Osteocyte (in vitro differentiated cells): ENCODE measurements around the gene ALCAM. TPM values are rescaled to one million over a fixed set of nuclear protein-coding genes. Genes with fewer than 3 reads are reported as not detected.

Experiments used
- DNase-seq: peaks from one replicate; pipeline ENCODE4 v3.0.0; 2021; ENCODE audit warnings: mixed read lengths; ENCODE audit not compliant: unreplicated experiment; ENCODE audit errors: extremely low spot score
- H3K27ac Mint-ChIP-seq: one replicate; pipeline ENCODE4 v1.8.0; 2021; ENCODE audit warnings: mild to moderate bottlenecking, mixed read lengths; ENCODE audit not compliant: unreplicated experiment
- H3K27me3 Mint-ChIP-seq: one replicate; pipeline ENCODE4 v1.8.0; 2021; ENCODE audit warnings: mixed read lengths; ENCODE audit not compliant: unreplicated experiment
- H3K36me3 Mint-ChIP-seq: one replicate; pipeline ENCODE4 v1.8.0; 2021; ENCODE audit warnings: mixed read lengths; ENCODE audit not compliant: unreplicated experiment
- H3K4me1 Mint-ChIP-seq: one replicate; pipeline ENCODE4 v1.8.0; 2021; ENCODE audit warnings: mixed read lengths; ENCODE audit not compliant: unreplicated experiment
- H3K4me3 Mint-ChIP-seq: one replicate; pipeline ENCODE4 v1.8.0; 2021; ENCODE audit warnings: mild to moderate bottlenecking, moderate library complexity, mixed read lengths; ENCODE audit not compliant: unreplicated experiment
- H3K9me3 Mint-ChIP-seq: one replicate; pipeline ENCODE4 v1.8.0; 2021; ENCODE audit warnings: mixed read lengths; ENCODE audit not compliant: unreplicated experiment
- CTCF ChIP-seq: fragments of 200-600 bp; sonication (generic); IDR thresholded peaks from 2 replicates; pipeline ENCODE4 v1.5.0; 2021; ENCODE audit warnings: antibody characterized with exemption, mild to moderate bottlenecking, moderate library complexity
- total RNA-seq: library from RNA; stranded (reverse); gene quantifications from 2 replicates; pipeline ENCODE4 v1.2.1, GENCODE V29; 2021

ALCAM gene
- total RNA-seq, 1 donor from 2014 or later: 242 TPM

DNA sequence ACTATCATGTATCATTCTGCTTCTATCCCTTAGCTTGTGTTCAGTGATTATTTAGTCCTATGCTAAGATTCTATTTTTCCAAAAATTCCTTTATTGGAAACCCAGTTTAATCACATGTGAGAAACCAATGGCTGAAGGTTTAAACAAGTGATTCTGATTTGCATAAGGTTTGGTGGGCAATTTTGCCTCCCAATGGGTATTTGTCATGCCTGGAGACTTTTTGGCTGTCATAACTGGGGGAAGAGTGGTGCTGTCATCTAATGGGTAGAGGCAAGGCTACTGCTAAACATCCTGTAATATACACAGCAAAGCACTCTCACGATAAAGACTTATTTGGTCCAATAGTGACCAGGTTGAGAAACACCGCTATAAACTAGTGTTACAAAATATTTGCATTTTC lies 148.7 kb downstream of the ALCAM start:
- H3K4me3 Mint-ChIP-seq: no peak overlapping the region
- no peak for DNase-seq
- H3K27ac Mint-ChIP-seq: no peak overlapping the region
- peaks cover 5% of the 10 kb centered on the region for H3K9me3 Mint-ChIP-seq
- H3K27me3 Mint-ChIP-seq: no peaks in the 10 kb centered on the region
- TF ChIP-seq CTCF: no peak
- H3K36me3 Mint-ChIP-seq: peaks cover 2% of the 10 kb centered on the region
- peaks cover 57% of the 10 kb centered on the region for H3K4me1 Mint-ChIP-seq

- no peaks in the 10 kb centered on the region for H3K27me3 Mint-ChIP-seq
- TF ChIP-seq CTCF: peak; percentile 11
- peak overlapping the region; percentile 10 for H3K27ac Mint-ChIP-seq
- H3K4me3 Mint-ChIP-seq: no peak overlapping the region
- no peak for DNase-seq
- peaks cover 44% of the 10 kb centered on the region for H3K4me1 Mint-ChIP-seq
- peaks cover 10% of the 10 kb centered on the region for H3K36me3 Mint-ChIP-seq
- H3K9me3 Mint-ChIP-seq: no peaks in the 10 kb centered on the region
Observed at GRCh38 chr3:105516972-105517371, 150.3 kb downstream of the ALCAM start.

DNA sequence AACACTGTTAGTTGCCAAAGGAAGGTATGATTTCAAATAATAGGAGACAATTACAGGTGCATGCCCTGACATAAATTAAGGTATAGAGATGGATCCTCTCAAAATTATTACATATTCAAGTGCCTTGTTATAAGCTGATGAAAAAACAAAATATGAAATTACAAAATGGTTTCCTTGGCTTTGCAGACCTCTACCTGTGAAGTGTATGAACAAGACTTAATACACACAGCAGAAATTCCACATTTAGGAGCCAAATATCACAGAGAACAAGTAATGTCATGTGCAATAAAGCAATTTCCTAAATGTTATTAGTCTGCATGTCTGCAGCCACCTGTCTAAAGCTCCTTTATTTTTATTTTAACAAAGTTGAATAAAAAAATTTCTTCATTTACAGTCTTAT lies 151.5 kb downstream of the ALCAM start:
- DNase-seq: no peak
- Mint-ChIP-seq H3K9me3 (no peaks in the 10 kb centered on the region), H3K27me3 (no peaks in the 10 kb centered on the region), H3K27ac (no peak overlapping the region), H3K4me1 (peaks cover 31% of the 10 kb centered on the region), H3K4me3 (no peak overlapping the region), H3K36me3 (peaks cover 10% of the 10 kb centered on the region)
- no peak for TF ChIP-seq CTCF

DNA sequence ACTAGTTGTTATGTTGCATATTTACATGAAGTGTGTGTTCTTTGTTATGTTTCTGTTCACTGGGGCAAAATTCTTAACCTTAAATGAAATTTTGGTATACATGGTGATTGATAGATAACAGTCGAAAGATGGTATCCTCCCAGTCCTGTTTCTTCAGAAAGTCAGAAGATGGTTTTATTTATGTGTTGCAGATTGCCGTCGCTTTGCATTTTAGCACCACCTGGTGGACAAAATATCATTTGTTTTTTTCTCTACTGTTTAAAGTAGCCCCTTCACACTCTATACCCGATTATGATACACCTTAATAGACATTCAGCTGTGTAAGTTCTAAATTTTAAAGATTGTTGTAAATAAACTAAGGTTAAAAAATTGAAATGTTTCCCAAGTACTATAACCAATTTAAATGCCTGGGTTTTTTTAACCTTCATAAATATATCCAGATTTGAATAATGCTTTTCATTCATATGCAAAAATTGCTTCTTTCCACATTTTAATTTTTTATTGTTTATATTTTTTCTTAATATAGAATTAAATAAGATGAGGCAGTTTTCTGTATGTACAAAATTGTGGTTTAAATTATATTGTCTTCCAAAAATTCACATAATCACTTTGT lies 152.2 kb downstream of the ALCAM start:
- H3K27ac Mint-ChIP-seq: no peak overlapping the region
- peak; percentile 78 for TF ChIP-seq CTCF
- DNase-seq: no peak
- no peak overlapping the region for H3K4me3 Mint-ChIP-seq
- H3K4me1 Mint-ChIP-seq: peaks cover 26% of the 10 kb centered on the region
- no peaks in the 10 kb centered on the region for H3K9me3 Mint-ChIP-seq
- H3K27me3 Mint-ChIP-seq: no peaks in the 10 kb centered on the region
- H3K36me3 Mint-ChIP-seq: peaks cover 10% of the 10 kb centered on the region

DNA sequence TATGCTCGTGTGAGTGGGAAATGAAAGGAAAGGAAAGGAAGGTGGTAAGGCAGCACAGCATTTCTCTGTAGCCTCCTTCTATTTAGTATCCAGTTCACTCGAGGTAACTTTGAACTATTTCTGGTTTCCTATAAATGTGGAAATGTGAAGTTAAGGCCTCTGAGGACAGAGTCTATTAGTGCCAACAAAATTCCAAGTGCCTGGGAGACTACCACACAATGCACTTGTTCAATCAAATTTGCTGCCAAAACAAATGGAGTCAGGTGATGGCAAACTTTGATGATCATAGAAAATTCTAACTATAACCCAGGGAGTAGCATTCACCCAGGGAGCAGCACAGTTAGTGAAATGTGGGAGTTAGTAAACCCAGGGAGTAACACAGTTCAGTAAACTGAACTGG lies 155.1 kb downstream of the ALCAM start:
- Mint-ChIP-seq H3K36me3 (peaks cover 30% of the 10 kb centered on the region), H3K4me3 (no peak overlapping the region), H3K27ac (no peak overlapping the region), H3K9me3 (no peaks in the 10 kb centered on the region), H3K27me3 (no peaks in the 10 kb centered on the region), H3K4me1 (peaks cover 28% of the 10 kb centered on the region)
- no peak for TF ChIP-seq CTCF
- no peak for DNase-seq
